GM19438 (cell line): ENCODE data around the gene POLA1.
"Not testable (repeated sequence)": the region's sequence is repeated elsewhere in the genome, so short reads cannot be mapped to it uniquely, and the experiment has no call there.

Experiments
- ATAC-seq: cut with Tn5 transposase; IDR thresholded peaks from one replicate; pipeline ENCODE4 v1.9.1; 2021; ENCODE audit warnings: low read depth; ENCODE audit not compliant: unreplicated experiment

The POLA1 gene, protein sequence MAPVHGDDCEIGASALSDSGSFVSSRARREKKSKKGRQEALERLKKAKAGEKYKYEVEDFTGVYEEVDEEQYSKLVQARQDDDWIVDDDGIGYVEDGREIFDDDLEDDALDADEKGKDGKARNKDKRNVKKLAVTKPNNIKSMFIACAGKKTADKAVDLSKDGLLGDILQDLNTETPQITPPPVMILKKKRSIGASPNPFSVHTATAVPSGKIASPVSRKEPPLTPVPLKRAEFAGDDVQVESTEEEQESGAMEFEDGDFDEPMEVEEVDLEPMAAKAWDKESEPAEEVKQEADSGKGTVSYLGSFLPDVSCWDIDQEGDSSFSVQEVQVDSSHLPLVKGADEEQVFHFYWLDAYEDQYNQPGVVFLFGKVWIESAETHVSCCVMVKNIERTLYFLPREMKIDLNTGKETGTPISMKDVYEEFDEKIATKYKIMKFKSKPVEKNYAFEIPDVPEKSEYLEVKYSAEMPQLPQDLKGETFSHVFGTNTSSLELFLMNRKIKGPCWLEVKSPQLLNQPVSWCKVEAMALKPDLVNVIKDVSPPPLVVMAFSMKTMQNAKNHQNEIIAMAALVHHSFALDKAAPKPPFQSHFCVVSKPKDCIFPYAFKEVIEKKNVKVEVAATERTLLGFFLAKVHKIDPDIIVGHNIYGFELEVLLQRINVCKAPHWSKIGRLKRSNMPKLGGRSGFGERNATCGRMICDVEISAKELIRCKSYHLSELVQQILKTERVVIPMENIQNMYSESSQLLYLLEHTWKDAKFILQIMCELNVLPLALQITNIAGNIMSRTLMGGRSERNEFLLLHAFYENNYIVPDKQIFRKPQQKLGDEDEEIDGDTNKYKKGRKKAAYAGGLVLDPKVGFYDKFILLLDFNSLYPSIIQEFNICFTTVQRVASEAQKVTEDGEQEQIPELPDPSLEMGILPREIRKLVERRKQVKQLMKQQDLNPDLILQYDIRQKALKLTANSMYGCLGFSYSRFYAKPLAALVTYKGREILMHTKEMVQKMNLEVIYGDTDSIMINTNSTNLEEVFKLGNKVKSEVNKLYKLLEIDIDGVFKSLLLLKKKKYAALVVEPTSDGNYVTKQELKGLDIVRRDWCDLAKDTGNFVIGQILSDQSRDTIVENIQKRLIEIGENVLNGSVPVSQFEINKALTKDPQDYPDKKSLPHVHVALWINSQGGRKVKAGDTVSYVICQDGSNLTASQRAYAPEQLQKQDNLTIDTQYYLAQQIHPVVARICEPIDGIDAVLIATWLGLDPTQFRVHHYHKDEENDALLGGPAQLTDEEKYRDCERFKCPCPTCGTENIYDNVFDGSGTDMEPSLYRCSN (N-terminal part only)

DNA sequence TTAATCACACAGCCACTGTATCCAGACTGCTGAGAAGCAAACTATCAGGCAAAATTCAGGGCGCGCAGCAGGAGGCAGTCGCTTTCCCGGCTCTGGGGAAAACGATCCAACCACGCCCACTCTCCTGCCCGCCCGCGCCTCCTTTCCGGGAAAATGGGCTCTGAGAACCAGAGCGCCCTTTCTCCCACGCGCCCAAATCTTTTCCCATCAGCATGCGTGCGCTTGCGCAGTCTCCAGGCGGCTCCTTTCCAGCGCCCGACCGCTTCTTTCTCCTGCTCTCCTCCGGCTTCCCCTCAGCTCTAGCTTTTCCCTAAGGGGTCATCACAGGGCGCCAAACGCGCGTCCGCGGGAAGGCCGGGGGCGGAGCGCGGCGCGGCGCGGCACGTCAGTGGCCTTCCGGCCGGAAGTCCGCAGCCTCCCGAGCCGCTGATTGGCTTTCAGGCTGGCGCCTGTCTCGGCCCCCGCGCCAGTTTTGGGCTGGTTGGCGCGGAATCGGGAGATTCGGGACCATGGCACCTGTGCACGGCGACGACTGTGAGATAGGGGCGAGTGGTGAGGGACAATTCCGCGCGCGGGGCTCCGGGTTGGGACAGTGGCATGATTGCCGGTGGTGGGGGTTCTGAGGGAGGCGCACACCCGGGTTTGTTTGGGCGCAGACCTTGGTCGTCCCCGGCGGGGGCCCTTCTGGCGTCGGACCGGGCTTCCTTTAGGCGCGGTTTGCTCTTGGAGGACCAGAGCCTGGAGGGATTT is at the start of gene POLA1:
Gene POLA1, plus strand, starts transcription at position 466 of the 750 bp plus-strand sequence. Its CDS starts 44 bp downstream, at position 510.
- peak; percentile 90 for ATAC-seq

DNA sequence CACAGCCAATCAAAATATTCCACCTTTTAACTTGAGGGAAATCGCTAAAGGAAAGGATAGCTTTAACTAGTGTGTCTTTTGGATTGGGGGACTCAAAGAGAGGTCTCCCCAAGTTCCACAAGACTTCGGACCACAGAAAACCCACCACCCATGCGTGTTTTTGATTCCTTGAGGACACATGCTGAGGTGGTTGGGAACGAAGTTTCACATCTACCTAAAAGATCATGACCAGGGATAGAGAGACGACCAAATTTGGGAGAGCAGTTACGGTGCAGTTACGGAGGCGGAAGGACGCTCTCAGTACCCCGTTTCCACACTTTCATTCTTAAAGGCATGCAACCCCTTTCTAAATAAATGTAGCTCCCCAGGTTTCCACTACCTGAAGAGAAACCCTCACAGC is 47.7 kb upstream of the POLA1 start:
- no peak for ATAC-seq

- peak; percentile 21 for ATAC-seq
Measured at GRCh38 chrX:24646745-24647182, 47.0 kb upstream of the POLA1 start.

DNA sequence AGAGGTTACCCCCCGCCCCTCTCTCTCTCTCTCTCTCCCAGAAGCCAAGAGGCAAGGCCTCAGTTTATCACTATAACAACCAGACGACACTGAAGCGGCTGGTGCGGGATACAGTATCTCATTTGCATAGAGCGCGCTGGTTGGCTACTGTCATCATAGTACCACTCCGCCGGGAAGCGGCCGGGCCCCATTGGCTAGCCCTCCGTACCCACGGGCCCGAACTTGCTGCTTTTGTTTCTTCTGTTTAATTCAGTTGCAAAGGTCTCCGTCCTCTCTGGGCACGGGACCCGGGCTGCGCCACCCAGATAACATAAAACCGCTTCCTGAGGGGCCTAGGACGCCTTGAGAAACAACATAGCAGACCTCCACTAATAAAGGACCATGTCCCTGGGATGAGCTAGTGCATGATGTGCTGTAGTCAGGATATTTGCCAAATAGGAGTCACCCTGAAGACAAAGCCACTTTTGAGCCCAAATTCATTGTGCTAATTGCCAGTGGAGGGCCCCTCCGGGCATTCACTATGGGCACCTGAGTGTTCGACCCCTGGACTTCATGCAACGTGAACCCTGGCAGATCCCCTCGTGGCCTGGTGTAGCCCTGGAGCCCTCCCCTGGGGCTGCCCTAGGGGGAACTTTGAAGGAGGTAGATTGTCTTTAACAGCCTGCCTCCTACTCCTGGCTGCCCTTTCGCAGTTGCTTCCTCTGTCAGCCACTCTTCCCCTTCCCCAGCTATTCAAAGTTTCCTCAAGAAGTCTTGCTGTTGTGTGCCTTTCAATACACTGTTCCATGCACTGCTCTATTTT is 46.3 kb upstream of the POLA1 start, which contains the start of gene PCYT1B:
Gene PCYT1B, minus strand, starts transcription at position 91 of the 802 bp plus-strand sequence. CDS start 242 bp downstream, outside the sequence.
- ATAC-seq: peak; percentile 97

GRCh38 chrX:24648495-24648894 is 45.2 kb upstream of the POLA1 start:
- ATAC-seq: no peak

DNA sequence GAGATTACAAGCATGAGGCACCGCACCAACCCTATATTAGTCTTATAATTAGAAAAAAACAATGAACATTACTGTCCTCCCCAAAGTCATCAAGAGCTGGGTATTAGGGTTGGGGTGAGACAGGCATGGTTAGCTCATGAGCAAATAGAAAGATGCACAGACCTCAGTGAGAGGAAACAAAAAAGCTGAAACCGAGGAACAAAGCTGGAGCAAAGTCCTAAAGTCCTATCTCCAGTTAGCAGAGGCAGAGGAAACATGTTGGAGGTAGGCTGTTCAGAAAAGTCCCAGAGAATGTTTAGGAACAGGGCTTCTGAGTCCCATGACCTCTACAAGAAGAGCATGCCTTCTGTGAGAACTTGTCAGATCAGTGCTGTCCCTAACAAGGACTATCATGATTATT is 41.9 kb upstream of the POLA1 start:
- no peak for ATAC-seq

DNA sequence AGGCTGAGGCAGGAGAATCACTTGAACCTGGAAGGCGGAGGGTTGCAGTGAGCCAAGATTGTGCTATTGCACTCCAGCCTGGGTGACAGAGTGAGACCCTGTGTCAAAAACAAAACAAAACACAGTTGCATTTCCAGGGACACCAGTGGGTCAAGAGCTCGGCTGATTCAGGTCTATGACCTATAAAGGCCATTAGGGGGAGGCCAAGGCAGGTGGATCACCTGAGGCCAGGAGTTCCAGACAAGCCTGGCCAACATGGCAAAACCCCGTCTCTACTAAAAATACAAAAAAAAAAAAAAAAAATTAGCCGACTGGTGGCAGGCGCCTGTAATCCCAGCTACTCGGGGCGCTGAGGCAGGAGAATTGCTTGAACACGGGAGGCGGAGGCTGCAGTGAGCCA is 38.0 kb upstream of the POLA1 start:
- ATAC-seq: not testable (repeated sequence)

DNA sequence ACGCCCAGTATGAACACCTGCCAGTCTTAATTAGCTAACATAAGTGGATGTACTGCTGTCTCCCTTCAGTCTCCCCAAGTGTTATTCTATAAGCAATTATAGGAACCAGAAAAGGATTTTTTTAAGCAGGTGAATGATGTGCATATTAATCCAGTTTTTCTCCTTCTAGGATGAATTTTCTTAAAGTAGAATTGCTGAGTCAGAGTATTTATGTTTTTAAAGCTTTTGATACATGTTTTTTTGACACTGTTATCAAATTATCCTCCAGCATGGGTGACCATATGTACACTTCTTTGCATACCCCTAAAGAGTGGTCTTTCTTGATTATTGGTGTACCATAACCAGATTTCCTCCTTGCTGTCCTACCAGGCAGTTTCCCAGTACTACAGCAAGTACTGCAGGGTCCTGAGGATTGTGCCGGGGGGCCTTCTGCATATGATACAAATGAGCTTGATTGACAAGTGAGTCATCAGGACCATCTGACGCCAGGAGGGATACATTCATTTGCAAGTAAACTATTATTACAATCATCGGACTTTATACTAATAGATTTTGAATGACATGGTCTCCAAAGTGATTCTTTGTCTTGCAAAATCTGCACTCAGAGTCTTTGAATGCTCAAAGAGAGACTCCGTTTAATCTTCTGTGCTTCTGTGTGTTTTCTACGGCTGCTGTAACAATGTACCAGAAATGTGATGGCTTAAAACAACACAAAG is 35.9 kb upstream of the POLA1 start:
- ATAC-seq: no peak

DNA sequence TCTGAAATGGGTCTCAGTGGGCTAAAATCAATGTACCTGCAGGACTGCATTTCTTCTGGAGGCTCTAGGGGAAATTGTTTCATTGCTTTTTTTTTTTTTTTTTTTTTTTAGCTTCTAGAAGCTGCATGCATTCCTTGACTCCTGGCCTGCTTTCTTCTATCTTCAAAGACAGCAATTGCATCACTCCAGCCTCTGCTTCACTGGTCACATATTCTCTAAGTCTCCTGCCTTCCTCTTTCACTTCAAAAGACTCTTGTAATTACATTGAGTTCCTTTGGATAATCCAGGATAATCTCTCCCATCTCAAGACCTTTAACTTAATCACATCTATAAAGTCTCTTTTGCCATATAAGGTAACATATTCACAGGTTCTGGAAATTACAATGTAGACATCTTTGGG is 35.3 kb upstream of the POLA1 start:
- ATAC-seq: no peak

DNA sequence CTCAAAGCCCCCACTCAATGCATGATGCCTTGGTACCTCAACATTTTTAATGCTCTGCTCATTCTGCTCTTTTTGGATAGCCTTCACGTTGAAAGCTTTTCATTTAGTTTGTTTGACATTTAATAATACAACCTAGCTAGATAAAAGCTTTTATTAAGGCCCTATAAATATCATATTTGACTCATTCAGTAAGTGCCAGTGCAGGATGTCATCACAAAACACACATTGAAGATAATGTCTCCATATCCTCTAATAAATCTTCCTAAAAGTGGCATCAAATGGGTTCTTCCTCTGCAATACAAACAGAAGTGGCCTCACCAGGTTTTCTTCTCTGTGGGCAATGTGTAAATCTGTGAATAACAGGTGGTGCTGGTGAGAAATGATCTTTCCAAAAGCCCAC is 34.6 kb upstream of the POLA1 start:
- ATAC-seq: no peak

GRCh38 chrX:24659646-24660045 is 34.1 kb upstream of the POLA1 start:
- no peak for ATAC-seq

- no peak for ATAC-seq
Measured at GRCh38 chrX:24661292-24661691, 32.4 kb upstream of the POLA1 start.

DNA sequence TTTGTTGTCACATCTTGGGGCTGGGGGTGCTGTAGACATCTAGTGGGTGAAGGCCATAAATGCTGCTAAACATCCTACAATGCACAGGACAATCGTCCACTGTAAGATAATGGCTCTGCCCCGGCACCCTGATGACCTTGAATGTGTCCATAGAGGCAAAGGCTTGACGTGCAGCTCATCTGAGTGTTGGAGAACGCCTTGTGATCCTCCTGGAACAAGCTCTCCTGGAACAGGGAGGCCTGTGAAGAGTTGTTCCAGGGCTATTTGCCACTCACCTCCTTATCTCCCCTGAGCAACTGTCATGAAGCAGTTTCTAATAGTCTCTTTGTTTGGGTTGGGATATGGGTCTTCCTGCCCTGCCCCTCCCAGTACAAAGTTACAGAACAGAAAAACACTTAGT is 31.4 kb upstream of the POLA1 start:
- ATAC-seq: no peak

DNA sequence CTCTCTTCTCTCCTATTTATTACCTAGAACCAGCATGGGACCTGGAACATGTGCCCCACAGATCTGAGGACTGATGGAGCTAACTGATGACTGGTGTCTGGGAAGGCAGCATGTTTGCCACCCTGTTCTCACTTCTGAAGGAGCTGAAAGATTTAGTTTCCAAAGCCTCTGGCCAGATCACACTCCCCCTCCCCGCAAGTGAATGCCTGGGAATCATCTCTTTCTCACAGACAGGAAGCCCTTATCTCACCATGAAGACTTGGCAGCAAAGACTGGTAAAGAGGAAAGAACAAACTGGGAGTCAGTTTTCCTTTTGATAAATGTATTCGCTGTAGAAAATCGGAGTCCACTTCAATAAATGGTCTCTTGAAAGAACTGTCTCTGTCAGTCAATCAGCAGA is 25.6 kb upstream of the POLA1 start:
- ATAC-seq: no peak

DNA sequence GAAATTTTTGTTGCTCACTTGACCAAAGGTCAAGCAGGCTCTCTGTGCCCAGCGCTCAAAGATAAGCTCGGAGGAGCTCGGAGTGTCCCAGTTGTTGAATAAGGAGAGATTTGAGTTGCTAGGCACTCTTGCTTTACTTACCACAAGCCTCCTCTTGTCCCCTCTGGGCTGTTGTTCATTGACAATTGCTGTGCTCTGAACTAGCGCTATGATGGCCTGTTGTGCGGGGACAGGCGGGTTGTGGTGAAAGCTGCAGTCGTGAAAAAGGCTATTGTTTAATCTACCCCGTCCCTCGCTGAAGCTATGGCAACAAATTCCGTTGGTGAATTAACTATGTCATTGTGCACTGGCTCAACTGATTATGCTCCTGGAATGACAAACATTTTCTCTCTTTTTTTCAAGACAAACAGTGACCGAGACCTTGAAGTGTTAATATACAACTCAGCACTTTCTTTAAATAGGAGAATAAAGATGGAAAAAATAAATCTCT is 21.0 kb upstream of the POLA1 start:
- ATAC-seq: no peak

DNA sequence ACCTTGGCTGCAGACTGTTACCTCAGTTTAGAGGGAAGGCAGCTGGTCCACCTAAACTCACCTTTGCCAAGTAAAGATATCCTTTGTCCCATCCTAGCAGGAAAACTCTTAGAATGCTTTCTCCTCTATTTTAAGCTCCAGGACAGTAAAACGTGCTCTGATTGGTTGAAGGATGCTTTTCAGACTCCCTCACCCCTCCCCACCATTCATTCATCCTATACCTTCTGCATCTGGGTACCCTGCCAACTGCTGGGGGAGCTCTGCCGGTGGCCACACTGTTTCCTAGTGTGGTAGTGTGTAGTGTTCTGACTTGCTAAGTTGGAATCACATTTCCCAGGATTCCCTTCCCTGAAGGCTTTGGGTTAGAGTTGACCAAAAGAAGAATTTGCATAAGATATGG is 20.3 kb upstream of the POLA1 start:
- no peak for ATAC-seq

DNA sequence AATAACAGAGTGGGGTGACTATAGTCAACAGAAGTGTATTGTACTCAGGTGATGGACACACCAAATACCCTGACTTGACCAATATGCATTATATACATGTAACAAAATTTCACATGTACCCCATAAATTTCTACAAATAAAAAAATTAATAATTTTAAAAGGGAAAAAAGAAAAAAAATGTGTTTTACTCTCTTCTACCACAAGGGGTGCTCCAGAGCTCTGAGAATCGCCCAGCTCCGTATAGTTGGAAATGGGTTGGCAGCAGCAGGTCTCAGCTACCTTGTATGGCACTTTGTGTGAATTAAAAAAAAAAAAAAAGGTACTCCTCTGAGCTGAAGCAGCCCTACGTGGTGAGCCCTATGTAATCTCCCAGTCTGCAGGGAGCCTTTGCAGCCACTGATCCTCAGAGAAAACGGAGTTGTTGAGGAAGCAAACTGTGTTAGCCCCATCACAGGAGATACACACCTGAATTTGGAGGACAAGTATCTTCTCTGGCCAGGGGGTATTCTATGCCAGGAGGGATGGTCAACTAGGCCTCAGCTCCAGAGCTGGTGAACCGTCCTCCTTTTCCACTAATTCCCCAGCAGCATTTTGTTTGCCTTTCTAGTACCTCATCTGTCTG is 17.2 kb upstream of the POLA1 start:
- ATAC-seq: no peak
